CD4-positive, alpha-beta T cell treated with Interleukin-17A for 1 hour (primary cell): ENCODE data around the gene COL23A1.
"Not testable (repeated sequence)": the region's sequence is repeated elsewhere in the genome, so short reads cannot be mapped to it uniquely, and the experiment has no call there.

Source experiments
- DNase-seq: peaks from one replicate; pipeline ENCODE4 v3.0.0-alpha.2; 2020

The COL23A1 gene

DNA sequence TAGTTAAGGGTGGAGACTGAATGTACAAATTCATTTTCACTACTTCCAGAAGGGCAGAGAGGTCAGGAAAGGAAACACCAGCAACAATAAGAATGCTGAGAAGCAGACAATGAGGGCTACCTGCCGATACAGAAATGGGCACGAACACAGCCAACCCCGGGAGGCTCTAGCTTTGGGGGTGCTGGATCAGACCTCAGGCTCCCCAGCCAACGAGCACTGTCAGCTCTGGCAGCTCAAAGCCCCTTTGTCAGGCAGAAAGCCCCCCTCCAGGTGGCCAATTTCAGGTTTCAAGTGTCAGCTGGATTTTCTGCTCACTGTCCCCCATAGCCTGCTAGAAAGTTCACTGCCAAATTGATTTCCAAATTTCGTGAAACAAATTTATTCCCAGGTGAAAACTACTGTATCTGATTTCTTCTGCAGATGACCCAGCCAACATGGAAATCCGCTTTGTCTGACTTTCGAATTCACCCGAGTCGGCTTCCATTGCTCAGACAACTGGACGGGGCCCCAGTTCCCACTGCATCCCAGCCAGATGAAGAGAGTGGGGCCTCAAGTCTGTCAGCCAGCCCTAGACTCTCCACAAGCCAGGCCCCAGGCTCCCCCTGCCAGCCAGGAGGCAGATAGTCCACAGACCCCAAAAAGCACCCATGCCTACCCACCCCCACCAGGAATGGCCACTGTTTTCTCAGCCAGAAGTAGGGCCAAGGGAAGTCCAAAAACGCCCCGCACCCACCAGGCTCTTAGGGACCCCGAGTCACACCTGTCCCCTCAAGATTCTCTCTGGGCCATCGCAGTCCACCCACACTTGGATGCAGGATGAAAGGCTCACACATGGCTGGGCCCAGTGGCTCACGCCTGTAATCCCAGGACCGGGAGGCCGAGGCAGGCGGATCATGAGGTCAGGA is 261.1 kb downstream of the COL23A1 start:
- no peak for DNase-seq

DNA sequence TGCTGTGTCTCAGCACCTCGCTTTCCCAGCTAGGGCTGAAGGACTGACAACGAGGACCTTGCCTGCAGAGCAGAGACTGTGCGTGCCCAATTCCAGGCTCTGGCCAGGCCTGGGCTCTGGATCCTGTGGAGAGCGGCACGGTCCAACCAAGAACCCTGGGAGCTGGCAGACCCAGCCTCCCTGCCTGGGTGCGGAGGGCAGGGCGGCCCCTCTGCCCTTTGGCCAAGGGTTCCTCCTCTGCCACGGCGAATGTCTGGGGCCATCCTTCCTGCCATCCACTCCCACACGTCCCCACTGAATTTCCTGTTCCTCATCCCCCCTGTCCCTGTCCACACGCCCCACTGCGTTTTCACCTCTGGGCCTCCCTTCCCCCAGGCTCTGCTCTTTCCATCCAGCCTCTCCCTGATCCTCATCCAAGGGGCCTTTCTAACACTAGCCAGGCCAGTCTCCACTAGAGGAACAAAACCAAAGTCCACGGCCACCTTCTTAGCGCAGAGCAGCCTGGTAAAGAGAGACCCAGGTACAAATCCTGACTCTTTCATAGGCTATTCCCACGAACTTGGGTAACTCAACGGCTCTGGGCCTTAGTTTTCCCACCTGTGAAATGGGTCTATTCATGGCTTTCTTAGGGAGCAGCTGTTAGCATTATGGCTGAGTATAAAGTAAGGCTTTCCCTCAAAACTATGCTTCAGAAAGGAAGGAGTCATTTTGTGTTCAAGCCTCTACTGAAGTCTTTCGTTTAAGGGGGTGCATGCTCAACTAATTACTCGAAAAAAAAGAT is 262.1 kb downstream of the COL23A1 start:
- DNase-seq, result no peak

DNA sequence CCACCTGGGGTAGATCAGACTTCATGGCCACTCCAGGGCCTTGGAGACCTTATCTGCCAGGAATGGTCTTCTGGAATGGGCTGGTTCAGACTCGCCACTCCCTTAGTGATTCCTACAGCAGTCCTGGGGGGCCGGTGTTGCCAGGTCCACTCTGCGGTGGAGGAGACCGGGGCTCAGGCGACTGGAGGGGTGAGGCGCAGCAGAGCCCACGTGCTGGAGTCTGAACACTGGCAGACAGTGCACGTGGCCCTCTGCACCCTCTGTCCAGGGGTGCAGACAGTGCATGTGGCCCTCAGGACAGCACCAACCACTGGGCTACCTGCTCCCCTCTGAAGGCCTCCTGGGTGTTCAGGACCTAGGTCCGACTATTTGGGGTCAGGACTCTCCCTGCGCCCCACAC is 262.7 kb downstream of the COL23A1 start:
- no peak for DNase-seq

DNA sequence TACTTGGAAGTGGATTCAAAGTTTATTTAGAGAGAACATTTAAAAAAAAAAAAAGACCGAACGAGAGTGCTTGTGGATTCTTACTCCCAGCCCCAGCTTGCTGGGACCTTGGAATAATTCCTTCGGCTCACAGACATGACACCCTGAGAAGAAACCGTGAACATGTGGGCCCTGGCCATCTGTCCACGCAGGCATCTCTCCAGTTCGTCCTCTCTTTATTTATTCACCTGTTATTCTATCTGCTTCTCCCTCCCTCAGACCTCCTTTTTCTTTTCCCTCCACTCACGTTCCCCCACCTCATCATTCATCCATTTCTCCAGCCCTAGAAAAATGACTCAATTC is 263.8 kb downstream of the COL23A1 start:
- DNase-seq, result no peak

DNA sequence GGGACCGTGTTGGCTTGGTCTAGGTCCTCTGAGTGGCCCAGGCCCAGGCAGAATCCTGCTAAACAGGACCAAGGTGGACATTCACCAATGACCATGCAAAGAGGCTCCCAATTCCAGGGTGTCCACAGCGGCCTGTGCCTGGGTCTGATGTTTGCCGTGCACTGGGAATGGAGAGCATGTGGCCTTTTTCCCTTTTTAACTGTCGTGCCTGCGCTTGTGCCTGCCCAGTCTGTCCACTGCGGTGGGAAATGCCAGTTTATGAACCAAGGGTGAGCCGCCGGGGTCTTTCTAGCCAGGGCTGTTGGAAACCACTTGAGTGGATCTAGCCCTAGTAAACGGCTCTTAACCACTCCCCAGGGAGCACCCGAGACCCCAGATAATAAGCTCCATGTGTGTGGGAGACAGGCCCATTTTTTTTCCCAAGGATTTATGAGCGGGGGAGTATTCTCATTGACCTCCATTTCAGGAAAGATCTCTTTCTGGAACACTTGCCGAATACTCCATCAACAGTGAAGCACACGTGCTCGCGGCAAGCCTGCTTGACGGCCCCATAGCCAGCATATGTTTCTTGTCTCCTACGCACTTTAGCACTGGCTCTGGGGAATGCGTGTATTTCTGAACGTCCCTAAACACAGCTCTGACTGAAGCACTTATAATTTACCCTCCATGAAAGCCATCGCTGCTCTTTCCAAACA is 264.4 kb downstream of the COL23A1 start:
- DNase-seq, result no peak

DNA sequence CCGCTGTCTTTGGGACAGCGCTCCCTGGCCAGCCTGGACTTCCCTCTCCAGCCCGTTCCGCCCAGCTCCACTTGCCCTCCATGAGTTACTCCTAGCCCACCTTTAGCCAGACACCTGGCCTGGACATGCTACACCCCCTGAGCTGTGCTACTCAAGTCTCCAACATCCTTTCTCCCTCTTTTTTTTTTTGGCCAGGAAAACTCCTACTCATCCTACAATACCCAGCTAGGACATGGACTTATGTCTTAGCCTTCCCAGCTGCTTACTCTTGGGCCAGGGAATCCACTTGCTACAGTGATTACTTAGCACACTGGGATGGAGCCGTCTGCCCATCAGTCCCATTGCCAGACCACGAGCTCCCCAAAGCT is 264.9 kb downstream of the COL23A1 start:
- DNase-seq, result no peak

DNA sequence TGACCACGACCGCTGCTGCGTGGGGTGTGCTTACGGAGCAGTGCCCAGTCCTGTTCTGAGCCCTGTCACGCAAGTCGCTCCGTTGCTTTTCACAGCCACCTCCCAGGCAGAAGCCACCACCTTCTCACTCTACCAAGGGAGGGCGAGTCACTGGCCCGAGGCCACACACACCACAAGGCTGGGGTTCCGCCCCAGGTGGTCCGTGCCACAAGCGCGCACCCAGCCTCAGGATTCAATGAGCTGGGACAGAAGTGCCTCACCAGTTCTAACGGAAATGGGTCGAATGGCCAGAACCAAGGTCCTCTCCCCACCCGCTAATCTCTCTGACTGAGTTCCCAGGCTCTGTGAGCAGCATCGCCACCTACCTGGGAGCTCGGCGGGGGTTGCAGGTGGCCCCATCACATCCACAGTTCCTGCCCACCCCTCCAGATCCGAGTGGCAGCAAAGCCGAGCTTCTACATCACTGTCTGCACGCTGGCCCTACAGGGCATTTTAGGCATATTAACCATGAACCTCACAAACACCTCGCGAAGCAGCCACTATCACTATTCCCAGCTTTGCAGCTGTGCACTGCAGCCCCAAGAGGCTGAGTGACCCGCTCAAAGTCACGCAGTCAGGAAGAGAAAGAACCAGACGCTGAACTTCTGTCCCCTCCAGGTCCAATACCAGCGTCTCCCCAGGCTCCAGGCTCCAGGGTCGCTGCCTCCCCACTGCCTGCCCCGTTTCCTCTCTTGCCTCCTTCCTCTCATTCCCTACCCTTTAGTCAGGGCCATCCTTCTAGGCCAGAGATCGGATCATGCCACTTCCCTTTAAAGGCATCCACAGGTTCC is 265.5 kb downstream of the COL23A1 start:
- no peak for DNase-seq

DNA sequence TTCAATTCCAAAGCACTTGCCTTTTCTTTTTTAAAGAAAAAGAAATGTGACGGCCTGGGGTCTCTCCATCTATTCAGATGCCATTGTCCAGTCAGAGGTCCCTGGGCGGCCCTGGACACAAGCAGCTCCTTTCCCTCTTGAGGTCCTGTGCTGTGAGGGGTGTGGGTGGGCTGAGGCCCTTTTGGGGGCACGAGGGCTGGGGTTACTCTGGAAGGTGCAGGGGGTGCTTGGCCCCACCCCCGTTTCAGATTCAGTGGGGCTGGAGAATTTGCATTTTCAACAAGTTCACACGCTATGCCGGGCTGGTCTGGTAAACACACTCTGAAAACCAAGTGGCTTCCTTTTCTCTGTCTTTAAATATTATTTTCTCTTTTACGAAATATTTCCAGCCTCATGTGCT is 266.2 kb downstream of the COL23A1 start:
- no peak for DNase-seq

DNA sequence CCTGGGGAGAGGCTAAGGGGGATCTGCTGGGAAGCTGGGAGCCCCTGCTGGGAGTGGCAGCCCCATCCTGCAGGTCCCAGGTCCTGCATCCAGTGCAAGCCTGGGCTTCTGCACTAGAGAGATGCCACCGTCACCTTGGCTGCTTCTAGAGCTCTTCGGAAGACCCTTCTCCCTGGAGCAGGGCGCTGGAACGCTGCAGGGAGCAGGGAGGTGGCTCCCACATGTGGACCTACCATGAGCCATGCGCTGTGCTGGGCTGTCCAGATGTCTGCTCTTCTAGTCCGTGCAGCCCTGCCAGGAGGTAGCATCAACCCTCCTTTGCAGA is 266.7 kb downstream of the COL23A1 start:
- DNase-seq, result no peak

DNA sequence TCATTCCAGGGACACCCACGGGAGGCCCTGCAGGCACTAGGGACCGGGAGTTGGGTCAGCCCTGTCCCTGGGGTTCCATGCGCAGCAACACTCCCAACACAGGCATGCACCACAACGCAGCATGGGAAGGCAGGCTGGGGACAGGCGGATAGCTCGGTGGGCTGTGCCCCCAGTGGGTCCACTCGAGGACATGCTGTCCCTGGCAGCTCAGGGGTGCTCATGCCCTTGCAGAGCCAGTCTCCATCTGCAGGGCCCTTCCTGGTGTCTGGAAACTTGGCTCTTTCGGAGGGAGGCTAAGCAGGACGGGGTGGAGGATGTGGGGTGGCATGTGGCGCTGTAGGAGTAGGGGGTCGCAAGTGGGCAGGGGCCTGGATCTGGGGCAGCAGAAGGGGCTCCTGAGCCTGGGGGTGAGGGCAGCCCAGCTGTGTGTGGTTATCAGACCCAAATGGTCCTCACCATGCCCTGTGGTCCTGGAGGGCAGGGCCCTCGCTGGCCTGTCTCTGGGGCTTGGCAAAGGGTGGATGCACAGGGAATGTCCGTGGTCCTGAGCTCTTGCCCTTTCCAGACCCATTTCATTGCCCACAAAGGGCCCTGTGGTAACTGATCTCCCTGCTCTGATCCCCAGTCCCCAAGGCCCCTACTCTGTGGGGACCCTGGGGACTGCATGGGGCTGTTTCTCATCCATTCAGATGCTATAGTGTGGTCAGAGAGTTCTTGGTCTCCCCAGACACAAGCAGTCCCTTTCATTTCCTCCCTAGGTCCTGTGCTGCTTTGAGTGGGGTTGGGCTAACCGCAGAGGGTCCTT is 267.3 kb downstream of the COL23A1 start:
- DNase-seq, result no peak

DNA sequence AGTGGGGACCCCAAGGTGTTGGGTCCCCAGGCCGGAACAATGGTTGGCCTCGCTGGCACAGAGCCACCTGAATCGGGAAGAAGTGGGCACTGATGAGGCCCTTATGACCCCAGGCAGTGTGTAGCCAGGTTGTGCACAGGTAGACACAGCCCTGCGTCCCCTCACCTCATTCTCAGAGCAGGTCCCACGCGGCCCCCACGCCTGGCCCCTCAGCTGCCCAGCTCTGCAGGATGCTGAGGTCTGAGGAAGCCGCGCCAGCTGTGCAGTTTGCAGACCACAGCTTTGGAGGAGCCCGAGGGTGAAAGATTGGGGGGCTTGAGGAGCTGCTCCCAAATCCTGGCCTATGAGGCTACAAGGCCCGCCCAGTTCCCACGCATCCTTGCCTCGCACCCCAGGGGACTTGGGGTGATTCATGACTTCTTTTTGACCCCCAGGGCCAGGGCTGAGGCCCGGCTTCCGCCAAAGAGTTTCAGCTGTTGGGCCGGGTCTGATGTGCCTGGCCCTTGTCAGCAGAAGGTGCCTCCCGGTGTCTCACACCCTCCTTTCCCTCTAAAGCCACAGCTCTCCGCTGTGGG is 269.8 kb downstream of the COL23A1 start:
- no peak for DNase-seq

DNA sequence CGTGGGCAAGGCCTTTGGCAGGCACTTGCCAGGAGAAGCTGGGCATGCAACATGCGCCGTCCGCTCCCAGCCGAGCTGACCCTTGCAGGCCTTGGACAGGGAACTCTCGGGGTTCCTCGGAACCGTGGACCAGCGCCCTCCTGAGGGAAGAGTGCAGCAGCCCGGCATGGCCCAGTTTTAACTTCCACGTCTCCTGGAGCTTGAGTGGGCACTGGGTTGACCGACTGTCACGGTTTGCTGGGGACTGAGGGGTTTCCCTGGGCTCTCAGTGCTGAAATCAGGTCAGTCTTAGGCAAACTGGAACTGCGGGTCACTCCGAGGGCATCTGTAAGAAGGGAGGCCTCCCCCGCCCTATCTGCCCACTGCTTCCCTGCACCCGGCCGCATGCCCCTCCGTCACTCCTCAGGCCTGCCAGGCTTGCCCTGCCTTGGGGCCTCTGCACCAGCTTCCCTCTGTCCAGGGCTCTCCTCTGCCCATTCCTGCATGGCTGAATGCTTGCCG is 270.6 kb downstream of the COL23A1 start:
- DNase-seq, result no peak

DNA sequence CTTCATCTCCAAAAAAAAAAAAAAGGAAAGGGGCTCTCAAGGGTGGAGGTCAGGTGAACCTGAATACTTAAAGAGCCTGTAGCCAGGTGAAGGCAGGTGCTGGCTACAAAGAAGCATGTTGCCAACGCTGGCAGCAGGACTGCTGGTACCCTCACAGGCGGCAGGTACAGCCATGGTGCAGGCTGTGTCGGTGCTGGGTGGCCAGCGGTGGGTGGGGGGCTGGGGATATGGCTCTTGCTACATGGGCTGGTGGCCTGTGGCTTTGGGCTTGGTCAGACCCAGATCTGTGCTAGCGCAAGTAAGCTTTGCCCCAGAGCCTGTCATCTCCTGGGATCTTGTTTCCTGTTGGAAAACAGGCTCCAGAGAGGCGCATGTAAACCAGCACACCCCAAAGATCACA is 271.3 kb downstream of the COL23A1 start:
- no peak for DNase-seq

DNA sequence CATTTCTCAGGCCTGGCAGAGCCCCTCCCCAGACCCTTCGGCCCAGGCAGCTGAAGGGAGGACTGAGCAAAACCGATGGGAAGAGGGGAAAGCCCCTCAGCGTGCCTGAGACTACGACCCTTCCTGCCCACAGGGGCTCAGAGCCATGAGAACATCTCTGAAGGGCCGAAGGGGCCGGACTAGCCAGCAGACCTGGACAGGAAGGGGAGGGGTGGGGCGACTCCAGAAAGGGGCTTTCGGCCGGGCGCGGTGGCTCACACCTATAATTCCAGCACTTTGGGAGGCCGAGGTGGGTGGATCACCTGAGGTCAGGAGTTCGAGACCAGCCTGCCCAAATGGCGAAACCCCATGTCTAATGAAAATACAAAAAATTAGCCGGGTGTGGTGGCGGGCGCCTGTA is 271.8 kb downstream of the COL23A1 start:
- DNase-seq, result no peak

DNA sequence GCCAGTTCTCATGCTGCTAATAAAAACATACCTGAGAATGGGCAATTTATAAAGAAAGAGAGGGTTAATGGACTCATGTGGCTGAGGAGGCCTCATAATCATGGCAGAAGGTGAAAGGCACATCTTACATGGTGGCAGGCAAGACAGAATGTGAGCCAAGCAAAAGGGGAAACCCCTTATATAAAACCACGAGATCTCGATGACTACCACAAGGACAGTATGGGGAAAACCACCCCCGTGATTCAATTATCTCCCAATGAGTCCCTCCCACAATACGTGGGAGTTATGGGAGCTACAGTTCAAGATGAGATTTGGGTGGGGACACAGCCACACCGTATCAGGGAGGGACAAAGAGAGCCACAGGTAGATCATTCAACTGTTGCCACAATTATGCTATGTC is 272.5 kb downstream of the COL23A1 start:
- not testable (repeated sequence) for DNase-seq

DNA sequence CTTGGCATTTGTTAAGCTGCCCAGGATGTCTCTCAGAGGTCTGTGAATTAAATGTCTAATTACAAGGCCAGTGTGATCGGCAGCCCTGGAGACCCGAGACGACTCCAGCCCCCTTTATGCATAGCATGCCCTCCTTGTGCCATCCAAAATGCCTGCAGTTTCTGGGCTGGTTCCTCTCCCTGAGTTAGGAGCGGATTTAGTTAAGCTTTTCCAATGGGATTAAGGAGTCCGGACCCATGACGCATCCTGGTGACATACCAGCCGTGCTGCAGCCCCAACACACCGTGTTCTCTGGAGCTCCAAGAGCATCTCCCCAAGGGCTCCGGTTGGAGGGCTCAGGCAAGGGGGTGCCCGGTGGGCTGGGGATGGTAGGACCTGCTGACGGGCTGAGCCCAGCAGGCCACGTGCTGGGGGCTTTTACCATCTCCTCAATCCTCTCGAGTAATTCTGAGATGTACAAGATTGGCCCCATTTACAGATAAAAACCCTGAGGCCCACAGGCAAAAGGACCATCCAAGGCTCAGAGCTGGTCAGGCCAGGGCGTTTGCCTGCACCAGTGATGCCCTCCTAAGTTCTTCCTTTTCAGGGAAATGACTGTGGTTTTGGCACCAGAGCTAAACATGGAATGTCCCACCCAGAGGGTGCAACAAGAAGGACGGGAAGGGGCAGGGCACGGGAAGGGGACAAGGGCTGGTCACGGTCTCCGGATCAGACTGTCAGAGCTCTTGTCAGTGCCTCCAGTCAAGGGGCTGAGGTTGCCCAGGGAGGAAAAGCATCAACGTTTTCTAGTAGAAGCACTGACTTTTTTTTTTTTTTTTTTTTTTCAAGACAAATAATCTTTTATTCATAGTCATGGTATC is 275.0 kb downstream of the COL23A1 start:
- DNase-seq, result no peak

DNA sequence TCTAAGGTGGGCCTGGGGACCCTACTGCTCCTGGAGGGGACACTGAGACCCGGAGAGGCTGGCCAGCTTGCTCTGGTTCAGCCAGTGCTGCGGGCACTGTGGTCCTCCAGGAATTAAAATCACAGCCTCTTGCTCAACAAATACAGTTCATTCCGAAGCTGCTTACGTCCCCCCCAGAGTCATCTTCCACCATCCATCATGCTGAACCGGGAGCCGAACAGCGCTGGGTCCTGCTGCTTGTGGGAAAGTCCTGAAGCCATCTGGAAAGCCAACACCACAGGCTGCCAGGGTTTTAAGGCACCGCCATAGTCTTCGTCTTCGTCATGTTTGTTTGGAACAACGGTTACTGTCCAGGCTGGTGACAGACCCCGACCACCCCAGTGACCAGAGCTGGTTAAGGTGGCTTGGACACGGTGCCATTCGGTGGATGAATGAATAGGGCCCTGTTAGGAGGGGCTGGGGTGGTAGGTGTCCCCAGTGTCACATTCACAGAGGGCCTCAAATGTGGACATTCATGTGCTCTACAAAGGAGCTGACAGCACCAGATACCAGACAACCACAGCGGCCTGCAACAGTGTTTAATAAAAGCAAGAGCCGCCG is 276.0 kb downstream of the COL23A1 start:
- DNase-seq, result no peak

DNA sequence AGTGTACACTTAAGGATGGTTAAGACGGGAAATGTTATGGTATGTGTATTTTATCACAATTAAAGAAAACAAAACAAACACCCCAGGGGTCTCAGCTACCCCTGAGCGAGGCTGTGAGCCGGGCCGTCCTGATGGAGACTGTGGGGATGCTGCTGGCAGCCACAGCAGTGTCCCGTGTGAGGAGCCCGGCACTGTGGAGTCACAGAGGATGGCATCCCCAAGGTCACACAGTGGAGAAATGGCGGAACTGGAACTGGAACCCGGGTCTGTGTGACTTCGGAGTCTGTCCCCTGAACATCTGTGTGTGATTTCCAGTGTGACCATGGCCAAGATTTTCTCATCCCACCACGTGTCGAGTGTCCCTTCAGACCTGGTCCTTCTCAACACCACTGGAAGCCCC is 276.9 kb downstream of the COL23A1 start:
- no peak for DNase-seq

DNA sequence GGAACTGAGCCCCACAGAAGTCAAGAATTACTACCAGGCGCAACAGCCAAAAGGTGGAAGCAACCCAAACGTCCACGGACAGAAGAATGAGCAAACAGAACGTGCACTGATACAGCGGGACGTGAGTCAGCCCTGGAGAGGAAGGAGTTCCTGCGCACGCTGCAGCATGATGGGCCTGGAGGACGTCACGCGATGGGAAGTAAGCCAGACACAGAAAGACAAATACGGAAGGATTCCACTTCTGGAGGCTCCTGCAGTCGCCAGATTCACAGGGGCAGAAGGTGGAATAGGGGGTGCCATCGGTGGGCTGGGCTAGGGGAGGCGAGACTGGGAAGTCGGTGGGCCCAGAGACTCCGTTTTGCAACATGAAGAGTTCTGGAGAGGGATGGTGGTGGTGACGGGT is 277.3 kb downstream of the COL23A1 start:
- no peak for DNase-seq
